Thoracic aorta (tissue), 2 donors: ENCODE data around the gene RIPPLY1. TPM values are rescaled to one million over a fixed set of nuclear protein-coding genes. Genes with fewer than 3 reads are reported as not detected.

Experiments
- ATAC-seq: fragments of 150-250 bp; one replicate; pipeline ENCODE4 v1.8.0; 2017; ENCODE audit warnings: low read depth; ENCODE audit not compliant: insufficient number of reproducible peaks, low FRiP score
- DNase-seq: peaks from one replicate; pipeline ENCODE4 v3.0.0-alpha.2; 2020; ENCODE audit warnings: low spot score
- H3K27ac ChIP-seq, 2 donors: fragments of 200-600 bp; sonication (generic); 1 replicate in 1 of 2; 2 replicates in 1 of 2; pipeline ENCODE4 v1.5.1; 2016; ENCODE audit warnings: mild to moderate bottlenecking in 2 of 2, moderate library complexity in 2 of 2
- H3K27me3 ChIP-seq: fragments of 200-600 bp; sonication (generic); replicated peaks from 2 replicates; pipeline ENCODE4 v1.6.0; 2016; ENCODE audit warnings: mild to moderate bottlenecking; ENCODE audit not compliant: insufficient read depth
- H3K36me3 ChIP-seq: fragments of 200-600 bp; sonication (generic); one replicate; pipeline ENCODE4 v1.5.1; 2016
- H3K4me1 ChIP-seq, 2 donors: fragments of 200-600 bp; sonication (generic); 1 replicate in 1 of 2; 2 replicates in 1 of 2; pipeline versions ENCODE4 v1.5.1 to v1.6.0; 2016; ENCODE audit warnings: low read depth in 2 of 2, mild to moderate bottlenecking in 1 of 2; ENCODE audit not compliant: control insufficient read depth in 1 of 2
- H3K4me3 ChIP-seq: fragments of 200-600 bp; sonication (generic); 2 replicates; pipeline ENCODE4 v1.5.1; 2016; ENCODE audit warnings: mild to moderate bottlenecking
- H3K9me3 ChIP-seq: fragments of 200-600 bp; sonication (generic); 2 replicates; pipeline ENCODE4 v1.5.1; 2016
- CTCF ChIP-seq: fragments of 200-600 bp; sonication (generic); IDR thresholded peaks from one replicate; pipeline ENCODE4 v1.5.1; 2019; ENCODE audit warnings: antibody characterized with exemption
- total RNA-seq, 2 donors: library from RNA; depleted of rRNA; stranded (reverse); fragments of >200 nt; gene quantifications; one replicate each; pipeline versions ENCODE4 v1.1.0 to v1.2.3, GENCODE V29; 2016

RIPPLY1 gene
- total RNA-seq, 2 donors from 2014 or later: not detected

- Histone ChIP-seq H3K9me3 (no peaks in the 10 kb centered on the region), H3K27me3 (no peaks in the 10 kb centered on the region), H3K36me3 (no peaks in the 10 kb centered on the region), H3K4me1 (no peaks in the 10 kb centered on the region), H3K27ac (no peak within 1 kb of the TSS), H3K4me3 (no peak within 1 kb of the TSS)
- no peak for ATAC-seq
- no peak for DNase-seq
- no peak for TF ChIP-seq CTCF
Observed at GRCh38 chrX:106919932-106920452, 16.9 kb upstream of the RIPPLY1 start, which contains the start of gene CLDN2. CLDN2 (plus strand) TSS chrX:106920402; CDS start chrX:106928229, 7,827 bp downstream.

GRCh38 chrX:106917830-106918500, 14.8 kb upstream of the RIPPLY1 start:
- no peak for DNase-seq
- H3K4me3 ChIP-seq: no peak overlapping the region
- no peak overlapping the region for H3K27ac ChIP-seq
- no peaks in the 10 kb centered on the region for H3K9me3 ChIP-seq
- H3K36me3 ChIP-seq: no peaks in the 10 kb centered on the region
- ATAC-seq: no peak
- H3K4me1 ChIP-seq: no peaks in the 10 kb centered on the region
- no peaks in the 10 kb centered on the region for H3K27me3 ChIP-seq
- TF ChIP-seq CTCF: no peak

GRCh38 chrX:106912864-106913263, 9.7 kb upstream of the RIPPLY1 start:
- no peak for TF ChIP-seq CTCF
- no peaks in the 10 kb centered on the region for H3K36me3 ChIP-seq
- no peak for ATAC-seq
- no peak overlapping the region for H3K4me3 ChIP-seq
- H3K27ac ChIP-seq: no peak overlapping the region
- H3K9me3 ChIP-seq: no peaks in the 10 kb centered on the region
- H3K27me3 ChIP-seq: no peaks in the 10 kb centered on the region
- no peak for DNase-seq
- no peaks in the 10 kb centered on the region for H3K4me1 ChIP-seq

GRCh38 chrX:106906361-106906760, 3.2 kb upstream of the RIPPLY1 start:
- Histone ChIP-seq H3K27me3 (no peaks in the 10 kb centered on the region), H3K4me3 (no peak overlapping the region)
- ATAC-seq: no peak

More at GRCh38 chrX:106906361-106906760, 3.2 kb upstream of the RIPPLY1 start:
- no peak for DNase-seq
- H3K36me3 ChIP-seq: no peaks in the 10 kb centered on the region
- H3K9me3 ChIP-seq: no peaks in the 10 kb centered on the region
- no peak for TF ChIP-seq CTCF
- no peak overlapping the region for H3K27ac ChIP-seq
- H3K4me1 ChIP-seq: no peaks in the 10 kb centered on the region
